Trophoblast cell (in vitro differentiated cells and primary cell): ENCODE results near the gene MAGI1.

Experiments used
- DNase-seq, 2 donors: peaks; one replicate each; pipeline ENCODE4 v3.0.0-alpha.2; 2016
- H2AFZ ChIP-seq: 2 replicates; pipeline ENCODE4 v1.6.1; 2013; ENCODE audit warnings: low read length, moderate library complexity, mild to moderate bottlenecking; ENCODE audit not compliant: insufficient read depth, poor library complexity
- H2AK5ac ChIP-seq: 2 replicates; pipeline ENCODE4 v1.6.1; 2013; ENCODE audit warnings: mild to moderate bottlenecking, low read length
- H2BK120ac ChIP-seq: 2 replicates; pipeline ENCODE4 v1.6.1; 2013; ENCODE audit warnings: low read length, mild to moderate bottlenecking, moderate library complexity; ENCODE audit not compliant: insufficient read depth, poor library complexity
- H2BK12ac ChIP-seq: 2 replicates; pipeline ENCODE4 v1.6.1; 2013; ENCODE audit warnings: mild to moderate bottlenecking, low read length, moderate library complexity
- H2BK5ac ChIP-seq: 2 replicates; pipeline ENCODE4 v1.6.1; 2013; ENCODE audit warnings: low read length, low read depth, moderate library complexity, mild to moderate bottlenecking; ENCODE audit not compliant: poor library complexity
- H3K14ac ChIP-seq: 2 replicates; pipeline ENCODE4 v1.6.1; 2013; ENCODE audit warnings: mild to moderate bottlenecking, low read length
- H3K18ac ChIP-seq: 2 replicates; pipeline ENCODE4 v1.6.1; 2013; ENCODE audit warnings: mild to moderate bottlenecking, low read length
- H3K23ac ChIP-seq: 2 replicates; pipeline ENCODE4 v1.6.1; 2013; ENCODE audit warnings: low read length
- H3K27ac ChIP-seq: 2 replicates; pipeline ENCODE4 v1.5.1; 2013; ENCODE audit warnings: low read depth, mild to moderate bottlenecking, inconsistent platforms, low read length, moderate library complexity
- H3K27me3 ChIP-seq: 2 replicates; pipeline ENCODE4 v1.6.1; 2013; ENCODE audit warnings: inconsistent platforms, mild to moderate bottlenecking, low read length, moderate library complexity; ENCODE audit not compliant: insufficient read depth
- H3K36me3 ChIP-seq, 2 experiments: 1 replicate in 1 of 2; 2 replicates in 1 of 2; pipeline ENCODE4 v1.6.1; 2013; ENCODE audit warnings: low read length in 2 of 2, mild to moderate bottlenecking in 2 of 2, moderate library complexity in 1 of 2; ENCODE audit not compliant: insufficient read depth in 2 of 2, control insufficient read depth in 1 of 2
- H3K4ac ChIP-seq: 2 replicates; pipeline ENCODE4 v1.6.1; 2013; ENCODE audit warnings: low read depth, mild to moderate bottlenecking, low read length, moderate library complexity
- H3K4me1 ChIP-seq, 2 experiments: 1 replicate in 1 of 2; 2 replicates in 1 of 2; pipeline ENCODE4 v1.6.1; 2013; ENCODE audit warnings: low read length in 2 of 2, mild to moderate bottlenecking in 2 of 2, moderate library complexity in 1 of 2; ENCODE audit not compliant: insufficient read depth in 2 of 2, control insufficient read depth in 1 of 2
- H3K4me2 ChIP-seq: 2 replicates; pipeline ENCODE4 v1.6.1; 2013; ENCODE audit warnings: inconsistent platforms, mild to moderate bottlenecking, low read length, moderate library complexity
- H3K4me3 ChIP-seq: 2 replicates; pipeline ENCODE4 v1.5.1; 2013; ENCODE audit warnings: mild to moderate bottlenecking, low read depth, low read length, inconsistent platforms
- H3K79me1 ChIP-seq: one replicate; pipeline ENCODE4 v1.6.1; 2013; ENCODE audit warnings: low read length
- H3K79me2 ChIP-seq: 2 replicates; pipeline ENCODE4 v1.6.1; 2013; ENCODE audit warnings: low read length, mild to moderate bottlenecking; ENCODE audit not compliant: control insufficient read depth, insufficient read depth, poor library complexity
- H3K9ac ChIP-seq: 2 replicates; pipeline ENCODE4 v1.6.1; 2013; ENCODE audit warnings: mild to moderate bottlenecking, low read length
- H3K9me3 ChIP-seq: 2 replicates; pipeline ENCODE4 v1.6.1; 2013; ENCODE audit warnings: low read depth, mild to moderate bottlenecking, control low read depth, inconsistent platforms, low read length; ENCODE audit not compliant: insufficient read depth
- H4K12ac ChIP-seq: 2 replicates; pipeline ENCODE4 v1.6.1; 2013; ENCODE audit warnings: low read depth, mild to moderate bottlenecking, low read length, moderate library complexity
- H4K8ac ChIP-seq: 2 replicates; pipeline ENCODE4 v1.6.1; 2013; ENCODE audit warnings: low read depth, mild to moderate bottlenecking, low read length, moderate library complexity
- H4K91ac ChIP-seq: one replicate; pipeline ENCODE4 v1.6.1; 2013; ENCODE audit warnings: low read depth, mild to moderate bottlenecking, low read length, moderate library complexity
- WGBS: extraction: QIAGEN DNeasy Blood & Tissue Kit; methylation state at CpG from one replicate; pipeline ENCODE4 v1.1.7; 2013; ENCODE audit warnings: missing lambda C conversion rate; ENCODE audit not compliant: insufficient read length, insufficient coverage; ENCODE audit errors: extremely low coverage; 5-methylcytosine and 5-hydroxymethylcytosine counted together

MAGI1 gene

GRCh38 chr3:65927576-65927975 lies 111.1 kb downstream of the MAGI1 start:
- no peak overlapping the region for H2BK120ac ChIP-seq
- H3K9me3 ChIP-seq: no peaks in the 10 kb centered on the region
- no peak overlapping the region for H2BK5ac ChIP-seq
- no peak overlapping the region for H3K4me3 ChIP-seq
- H2BK12ac ChIP-seq: no peak overlapping the region
- H3K79me1 ChIP-seq: no peaks in the 10 kb centered on the region
- H3K36me3 ChIP-seq: no peaks in the 10 kb centered on the region
- no peak overlapping the region for H4K8ac ChIP-seq
- no peak overlapping the region for H2AK5ac ChIP-seq
- H3K23ac ChIP-seq: no peak overlapping the region
- no peak overlapping the region for H3K18ac ChIP-seq
- no peak overlapping the region for H3K4ac ChIP-seq
- WGBS: no CpG with 5 or more reads among the region's 1 CpG
- H3K9ac ChIP-seq: no peak overlapping the region
- H4K91ac ChIP-seq: no peak overlapping the region
- no peak overlapping the region for H3K4me2 ChIP-seq
- no peak for DNase-seq
- no peaks in the 10 kb centered on the region for H3K79me2 ChIP-seq
- H2AFZ ChIP-seq: no peak overlapping the region
- no peak overlapping the region for H4K12ac ChIP-seq
- no peaks in the 10 kb centered on the region for H3K4me1 ChIP-seq
- no peak overlapping the region for H3K14ac ChIP-seq
- no peaks in the 10 kb centered on the region for H3K27me3 ChIP-seq
- no peak overlapping the region for H3K27ac ChIP-seq

GRCh38 chr3:65925254-65925954 lies 113.3 kb downstream of the MAGI1 start:
- H3K4ac ChIP-seq: no peak overlapping the region
- no peak overlapping the region for H4K91ac ChIP-seq
- no peaks in the 10 kb centered on the region for H3K79me1 ChIP-seq
- H3K4me1 ChIP-seq: no peaks in the 10 kb centered on the region
- H3K27me3 ChIP-seq: no peaks in the 10 kb centered on the region
- no peak overlapping the region for H4K8ac ChIP-seq
- H3K23ac ChIP-seq: no peak overlapping the region
- no peak overlapping the region for H3K9ac ChIP-seq
- no peak overlapping the region for H3K4me2 ChIP-seq
- H2AFZ ChIP-seq: no peak overlapping the region
- no peaks in the 10 kb centered on the region for H3K79me2 ChIP-seq
- no CpG with 5 or more reads among the region's 3 CpGs for WGBS
- H2BK12ac ChIP-seq: no peak overlapping the region
- no peaks in the 10 kb centered on the region for H3K9me3 ChIP-seq
- H2AK5ac ChIP-seq: no peak overlapping the region
- DNase-seq: no peak
- H3K18ac ChIP-seq: no peak overlapping the region
- H3K14ac ChIP-seq: no peak overlapping the region
- H3K36me3 ChIP-seq: no peaks in the 10 kb centered on the region
- no peak overlapping the region for H2BK5ac ChIP-seq
- no peak overlapping the region for H3K4me3 ChIP-seq
- no peak overlapping the region for H2BK120ac ChIP-seq
- no peak overlapping the region for H4K12ac ChIP-seq
- no peak overlapping the region for H3K27ac ChIP-seq

- Histone ChIP-seq H4K91ac (no peak overlapping the region), H3K4me2 (no peak overlapping the region), H3K9me3 (no peaks in the 10 kb centered on the region), H3K18ac (no peak overlapping the region), H4K12ac (no peak overlapping the region), H2BK120ac (no peak overlapping the region), H3K4me1 (no peaks in the 10 kb centered on the region), H3K14ac (no peak overlapping the region), H3K79me1 (no peaks in the 10 kb centered on the region), H2AK5ac (no peak overlapping the region), H3K23ac (no peak overlapping the region), H3K27me3 (no peaks in the 10 kb centered on the region), H3K79me2 (no peaks in the 10 kb centered on the region), H2BK12ac (no peak overlapping the region), H3K27ac (no peak overlapping the region), H3K4ac (no peak overlapping the region), H3K36me3 (no peaks in the 10 kb centered on the region), H2BK5ac (no peak overlapping the region), H3K4me3 (no peak overlapping the region), H4K8ac (no peak overlapping the region), H2AFZ (no peak overlapping the region), H3K9ac (no peak overlapping the region)
- WGBS: no CpG with 5 or more reads among the region's 4 CpGs
- DNase-seq: no peak
Observed at GRCh38 chr3:65924762-65925161, 114.0 kb downstream of the MAGI1 start.

GRCh38 chr3:65922441-65922840 lies 116.3 kb downstream of the MAGI1 start:
- Histone ChIP-seq H2BK120ac (no peak overlapping the region), H3K36me3 (no peaks in the 10 kb centered on the region), H4K91ac (no peak overlapping the region), H3K27me3 (no peaks in the 10 kb centered on the region), H3K79me2 (no peaks in the 10 kb centered on the region), H2AFZ (no peak overlapping the region), H4K8ac (no peak overlapping the region), H3K4me3 (no peak overlapping the region), H3K23ac (no peak overlapping the region), H3K4me2 (no peak overlapping the region), H2BK12ac (no peak overlapping the region), H3K4me1 (no peaks in the 10 kb centered on the region), H3K79me1 (no peaks in the 10 kb centered on the region), H3K9me3 (no peaks in the 10 kb centered on the region), H2BK5ac (no peak overlapping the region), H3K4ac (no peak overlapping the region), H3K9ac (no peak overlapping the region), H2AK5ac (no peak overlapping the region), H3K27ac (no peak overlapping the region), H4K12ac (no peak overlapping the region), H3K18ac (no peak overlapping the region), H3K14ac (no peak overlapping the region)
- DNase-seq: no peak
- no CpG with 5 or more reads among the region's 2 CpGs for WGBS
